ENCODE results near the gene RGS19.

DNA sequence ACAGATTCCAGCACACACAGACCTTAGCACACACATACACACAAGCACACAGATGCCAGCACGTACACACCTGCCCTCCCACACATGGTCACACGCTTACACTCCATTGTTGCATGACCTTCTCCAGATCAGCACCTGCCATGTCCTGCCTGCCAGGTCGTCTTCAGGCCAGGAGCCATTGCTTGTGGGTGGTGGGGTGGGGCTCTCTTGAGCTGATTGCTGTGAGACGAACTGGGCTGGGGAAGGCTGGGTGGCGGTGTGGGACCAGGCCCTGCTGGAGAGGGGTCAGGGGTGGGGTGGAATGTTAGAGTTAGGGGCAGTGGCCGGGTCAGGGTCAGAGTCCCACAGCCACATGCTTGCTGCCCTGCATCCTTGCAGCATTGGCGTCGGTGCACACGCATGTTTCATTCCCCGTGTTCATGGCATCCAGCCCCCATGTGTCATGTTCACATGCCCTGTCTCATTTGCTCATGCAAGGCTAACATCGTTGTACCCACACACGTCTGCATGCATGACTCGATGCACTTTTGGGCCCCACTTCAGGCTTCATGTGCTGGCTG lies 34.6 kb upstream of the RGS19 start:
- TF ChIP-seq HDGF (IDR thresholded peaks at IDR 0.05; ENCODE audit: borderline replicate concordance) (no peak), SP1 (IDR thresholded peaks at IDR 0.05) (no peak), SUZ12 (IDR thresholded peaks at IDR 0.05) (no peak), ARNT (IDR thresholded peaks at IDR 0.05) (no peak), FOXM1 (IDR thresholded peaks at IDR 0.05; ENCODE audit: borderline replicate concordance) (no peak), FOXA1 (IDR thresholded peaks at IDR 0.05) (no peak), FOXK2 (IDR thresholded peaks at IDR 0.05) (no peak), BHLHE40 (IDR thresholded peaks at IDR 0.05; ENCODE audit: borderline replicate concordance) (no peak), ELF4 (IDR thresholded peaks at IDR 0.05) (no peak)
- TF ChIP-seq, protein P1, sequence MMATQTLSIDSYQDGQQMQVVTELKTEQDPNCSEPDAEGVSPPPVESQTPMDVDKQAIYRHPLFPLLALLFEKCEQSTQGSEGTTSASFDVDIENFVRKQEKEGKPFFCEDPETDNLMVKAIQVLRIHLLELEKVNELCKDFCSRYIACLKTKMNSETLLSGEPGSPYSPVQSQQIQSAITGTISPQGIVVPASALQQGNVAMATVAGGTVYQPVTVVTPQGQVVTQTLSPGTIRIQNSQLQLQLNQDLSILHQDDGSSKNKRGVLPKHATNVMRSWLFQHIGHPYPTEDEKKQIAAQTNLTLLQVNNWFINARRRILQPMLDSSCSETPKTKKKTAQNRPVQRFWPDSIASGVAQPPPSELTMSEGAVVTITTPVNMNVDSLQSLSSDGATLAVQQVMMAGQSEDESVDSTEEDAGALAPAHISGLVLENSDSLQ (IDR thresholded peaks at IDR 0.05) = no peak

Measured in HEK293T (cell line).